ENCODE measurements around the gene TCOF1. TPM values are rescaled to one million over a fixed set of nuclear protein-coding genes. Genes with fewer than 3 reads are reported as not detected.
A peak's percentile ranks its signal among the peaks of the same experiment; 100 is the strongest.

TCOF1 gene
- total RNA-seq, 1 donor from 2014 or later: 65.3 TPM

GRCh38 chr5:150446088-150446487 lies 88.6 kb downstream of the TCOF1 start:
- Mint-ChIP-seq H3K27ac (no peak overlapping the region), H3K9me3 (no peaks in the 10 kb centered on the region), H3K4me3 (no peak overlapping the region), H3K27me3 (no peaks in the 10 kb centered on the region), H3K36me3 (peaks cover 51% of the 10 kb centered on the region), H3K4me1 (ENCODE audit: unreplicated experiment) (peaks cover 23% of the 10 kb centered on the region)
- DNase-seq (ENCODE audit: extremely low spot score, unreplicated experiment): no peak
- TF ChIP-seq, protein P1, sequence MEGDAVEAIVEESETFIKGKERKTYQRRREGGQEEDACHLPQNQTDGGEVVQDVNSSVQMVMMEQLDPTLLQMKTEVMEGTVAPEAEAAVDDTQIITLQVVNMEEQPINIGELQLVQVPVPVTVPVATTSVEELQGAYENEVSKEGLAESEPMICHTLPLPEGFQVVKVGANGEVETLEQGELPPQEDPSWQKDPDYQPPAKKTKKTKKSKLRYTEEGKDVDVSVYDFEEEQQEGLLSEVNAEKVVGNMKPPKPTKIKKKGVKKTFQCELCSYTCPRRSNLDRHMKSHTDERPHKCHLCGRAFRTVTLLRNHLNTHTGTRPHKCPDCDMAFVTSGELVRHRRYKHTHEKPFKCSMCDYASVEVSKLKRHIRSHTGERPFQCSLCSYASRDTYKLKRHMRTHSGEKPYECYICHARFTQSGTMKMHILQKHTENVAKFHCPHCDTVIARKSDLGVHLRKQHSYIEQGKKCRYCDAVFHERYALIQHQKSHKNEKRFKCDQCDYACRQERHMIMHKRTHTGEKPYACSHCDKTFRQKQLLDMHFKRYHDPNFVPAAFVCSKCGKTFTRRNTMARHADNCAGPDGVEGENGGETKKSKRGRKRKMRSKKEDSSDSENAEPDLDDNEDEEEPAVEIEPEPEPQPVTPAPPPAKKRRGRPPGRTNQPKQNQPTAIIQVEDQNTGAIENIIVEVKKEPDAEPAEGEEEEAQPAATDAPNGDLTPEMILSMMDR (conservative IDR thresholded peaks at IDR 0.05): no peak

DNA sequence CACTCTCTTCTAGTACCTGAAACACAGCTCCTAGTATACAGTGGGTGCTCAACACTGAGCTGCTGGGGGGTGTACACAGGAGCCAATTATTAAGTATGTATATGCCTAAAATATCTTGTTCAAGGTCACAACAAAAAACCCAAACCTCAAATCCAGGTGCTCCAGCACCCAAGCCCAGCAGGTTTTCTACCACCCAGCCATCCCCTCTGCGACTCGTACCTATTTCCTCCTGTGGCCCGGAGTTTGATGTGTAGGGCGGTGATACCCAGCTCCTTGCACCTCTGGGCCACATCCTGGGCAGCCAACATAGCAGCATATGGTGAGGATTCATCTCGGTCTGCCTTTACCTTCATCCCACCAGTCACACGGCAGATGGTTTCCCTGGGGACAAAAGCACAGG lies 89.1 kb downstream of the TCOF1 start:
- DNase-seq (ENCODE audit: extremely low spot score, unreplicated experiment): no peak
- Mint-ChIP-seq H3K36me3 (peaks cover 48% of the 10 kb centered on the region), H3K4me3 (no peak overlapping the region), H3K4me1 (ENCODE audit: unreplicated experiment) (peaks cover 23% of the 10 kb centered on the region), H3K27ac (no peak overlapping the region), H3K27me3 (no peaks in the 10 kb centered on the region), H3K9me3 (no peaks in the 10 kb centered on the region)
- TF ChIP-seq, protein P1 (conservative IDR thresholded peaks at IDR 0.05): no peak

DNA sequence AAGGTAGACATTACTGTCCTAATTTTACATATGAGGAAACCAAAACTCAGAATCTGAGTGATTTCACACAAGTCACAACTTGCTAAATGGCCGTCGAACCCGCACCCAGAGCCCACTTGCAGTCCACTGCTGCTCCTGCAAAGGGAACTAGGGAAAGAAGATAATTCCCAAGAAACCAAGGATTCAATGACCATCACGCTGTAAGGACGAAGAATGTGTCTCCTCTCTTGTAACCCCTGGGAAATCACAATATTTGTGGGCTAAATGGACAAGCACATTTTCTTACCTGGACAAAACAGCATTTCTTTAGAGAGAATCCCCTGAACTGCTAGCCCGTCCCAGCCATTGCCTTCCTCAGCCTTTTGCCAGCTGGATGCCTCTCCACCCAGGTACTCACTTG lies 89.7 kb downstream of the TCOF1 start:
- peak overlapping the region; percentile 98 for H3K4me3 Mint-ChIP-seq
- H3K9me3 Mint-ChIP-seq: no peaks in the 10 kb centered on the region
- peak overlapping the region; percentile 99 for H3K27ac Mint-ChIP-seq
- no peaks in the 10 kb centered on the region for H3K27me3 Mint-ChIP-seq
- no peak for DNase-seq (ENCODE audit: extremely low spot score, unreplicated experiment)
- TF ChIP-seq, protein P1 (conservative IDR thresholded peaks at IDR 0.05): no peak
- H3K36me3 Mint-ChIP-seq: peaks cover 48% of the 10 kb centered on the region
- peaks cover 23% of the 10 kb centered on the region for H3K4me1 Mint-ChIP-seq (ENCODE audit: unreplicated experiment)

DNA sequence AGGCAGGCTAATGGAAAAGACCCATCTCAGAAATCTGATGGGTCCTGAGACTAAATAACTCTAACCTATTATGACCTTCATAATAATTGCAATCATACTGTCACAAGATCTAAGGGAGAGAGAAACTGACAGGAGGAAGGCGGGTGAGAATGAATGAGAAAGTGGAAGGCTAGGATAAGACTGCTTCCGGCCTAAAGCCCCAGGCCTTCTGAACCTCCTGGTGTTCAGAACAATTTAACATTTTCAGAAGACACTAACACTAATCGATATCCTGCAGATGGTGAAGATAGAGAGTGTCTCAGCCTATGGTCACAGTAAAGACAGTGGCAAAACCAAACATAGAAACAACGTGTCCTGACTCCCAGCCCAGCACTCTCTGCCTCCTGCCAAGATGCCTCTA lies 90.8 kb downstream of the TCOF1 start:
- peak overlapping the region; percentile 99 for H3K27ac Mint-ChIP-seq
- DNase-seq (ENCODE audit: extremely low spot score, unreplicated experiment): no peak
- TF ChIP-seq, protein P1 (conservative IDR thresholded peaks at IDR 0.05): no peak
- H3K4me3 Mint-ChIP-seq: peak overlapping the region; percentile 98
- peaks cover 46% of the 10 kb centered on the region for H3K36me3 Mint-ChIP-seq
- H3K9me3 Mint-ChIP-seq: no peaks in the 10 kb centered on the region
- no peaks in the 10 kb centered on the region for H3K27me3 Mint-ChIP-seq
- peaks cover 23% of the 10 kb centered on the region for H3K4me1 Mint-ChIP-seq (ENCODE audit: unreplicated experiment)

GRCh38 chr5:150448952-150449516 lies 91.5 kb downstream of the TCOF1 start:
- H3K4me1 Mint-ChIP-seq (ENCODE audit: unreplicated experiment): peaks cover 23% of the 10 kb centered on the region
- H3K4me3 Mint-ChIP-seq: peak overlapping the region; percentile 98
- H3K9me3 Mint-ChIP-seq: no peaks in the 10 kb centered on the region
- peak overlapping the region; percentile 99 for H3K27ac Mint-ChIP-seq
- no peaks in the 10 kb centered on the region for H3K27me3 Mint-ChIP-seq
- peaks cover 39% of the 10 kb centered on the region for H3K36me3 Mint-ChIP-seq
- TF ChIP-seq, protein P1 (conservative IDR thresholded peaks at IDR 0.05): no peak
- no peak for DNase-seq (ENCODE audit: extremely low spot score, unreplicated experiment)

Other genes with a start within 250 kb of the TCOF1 start
- gene PDGFRB, start 201.9 kb upstream of the TCOF1 start, total RNA-seq (ENCODE audit: low replicate concordance): 3.3 and 74.8 TPM in 2 replicates
- gene CDX1, start 190.9 kb upstream of the TCOF1 start, total RNA-seq (ENCODE audit: low replicate concordance): 5.0 and 13.4 TPM in 2 replicates
- gene SLC6A7, start 167.6 kb upstream of the TCOF1 start, total RNA-seq (ENCODE audit: low replicate concordance): 0.10 and 0.38 TPM in 2 replicates
- gene CAMK2A, start 67.9 kb upstream of the TCOF1 start, total RNA-seq (ENCODE audit: low replicate concordance): 0.26 and 3.7 TPM in 2 replicates
- 1.4 and 4.6 TPM in 2 replicates for gene ARSI, start 54.8 kb upstream of the TCOF1 start, total RNA-seq (ENCODE audit: low replicate concordance)
- 24.9 and 37.2 TPM in 2 replicates for gene CD74, start 55.2 kb downstream of the TCOF1 start, total RNA-seq (ENCODE audit: low replicate concordance)
- 2,469 and 2,543 TPM in 2 replicates for gene RPS14, start 92.0 kb downstream of the TCOF1 start, total RNA-seq (ENCODE audit: low replicate concordance)
- gene NDST1, start 150.4 kb downstream of the TCOF1 start, total RNA-seq (ENCODE audit: low replicate concordance): 96.5 and 101 TPM in 2 replicates

All from type B pancreatic cell (in vitro differentiated cells).